ENCODE results near the gene FAM13C.
"Not testable (repeated sequence)": the region's sequence is repeated elsewhere in the genome, so short reads cannot be mapped to it uniquely, and the experiment has no call there.

FAM13C gene

DNA sequence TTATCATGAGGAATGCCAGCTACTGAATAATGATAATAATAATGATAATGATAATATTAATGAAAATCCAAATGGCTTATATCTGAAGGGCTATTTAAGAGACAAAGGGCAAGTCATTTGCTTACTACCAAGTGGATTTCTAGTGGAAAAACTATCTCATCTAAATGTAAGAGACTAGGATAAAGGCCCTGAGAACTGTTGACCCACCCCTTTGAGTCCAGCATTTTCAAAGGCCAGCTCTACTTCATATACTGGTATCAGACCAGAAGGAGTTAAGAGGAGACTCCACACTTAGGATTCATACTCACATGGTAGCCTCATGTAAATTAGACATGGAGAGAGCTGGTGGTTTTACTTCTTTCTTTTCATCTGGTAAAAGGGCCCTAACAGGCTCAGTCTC is 109.9 kb downstream of the FAM13C start:
- DNase-seq (ENCODE audit: low read depth) = no peak
- TF ChIP-seq, protein P1, sequence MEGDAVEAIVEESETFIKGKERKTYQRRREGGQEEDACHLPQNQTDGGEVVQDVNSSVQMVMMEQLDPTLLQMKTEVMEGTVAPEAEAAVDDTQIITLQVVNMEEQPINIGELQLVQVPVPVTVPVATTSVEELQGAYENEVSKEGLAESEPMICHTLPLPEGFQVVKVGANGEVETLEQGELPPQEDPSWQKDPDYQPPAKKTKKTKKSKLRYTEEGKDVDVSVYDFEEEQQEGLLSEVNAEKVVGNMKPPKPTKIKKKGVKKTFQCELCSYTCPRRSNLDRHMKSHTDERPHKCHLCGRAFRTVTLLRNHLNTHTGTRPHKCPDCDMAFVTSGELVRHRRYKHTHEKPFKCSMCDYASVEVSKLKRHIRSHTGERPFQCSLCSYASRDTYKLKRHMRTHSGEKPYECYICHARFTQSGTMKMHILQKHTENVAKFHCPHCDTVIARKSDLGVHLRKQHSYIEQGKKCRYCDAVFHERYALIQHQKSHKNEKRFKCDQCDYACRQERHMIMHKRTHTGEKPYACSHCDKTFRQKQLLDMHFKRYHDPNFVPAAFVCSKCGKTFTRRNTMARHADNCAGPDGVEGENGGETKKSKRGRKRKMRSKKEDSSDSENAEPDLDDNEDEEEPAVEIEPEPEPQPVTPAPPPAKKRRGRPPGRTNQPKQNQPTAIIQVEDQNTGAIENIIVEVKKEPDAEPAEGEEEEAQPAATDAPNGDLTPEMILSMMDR (IDR thresholded peaks at IDR 0.05; ENCODE audit: low read length, missing control alignments) = no peak
- H3K4me3 ChIP-seq (replicated peaks; ENCODE audit: low read depth, low read length) = no peak overlapping the region

DNA sequence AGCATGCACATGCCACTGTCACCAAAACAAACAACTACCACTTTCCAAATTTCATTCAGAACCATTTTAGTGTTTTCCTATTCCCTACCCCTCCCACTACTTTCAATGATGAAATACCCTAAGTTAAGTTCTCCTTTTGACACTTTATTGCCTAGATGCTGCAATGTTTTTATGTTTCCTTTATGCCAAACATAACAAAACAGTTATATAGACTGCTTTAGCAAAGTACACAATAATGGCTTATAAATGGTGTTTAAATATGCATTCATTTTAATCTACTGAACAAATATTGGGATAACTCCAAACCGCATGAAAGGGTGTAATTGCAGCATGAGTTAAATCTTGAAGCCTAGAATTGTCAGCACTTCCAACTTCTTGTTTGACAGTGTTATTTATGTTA is 116.7 kb downstream of the FAM13C start:
- TF ChIP-seq, protein P1 (IDR thresholded peaks at IDR 0.05; ENCODE audit: low read length, missing control alignments) = no peak
- H3K4me3 ChIP-seq (replicated peaks; ENCODE audit: low read depth, low read length) = no peak overlapping the region
- DNase-seq (ENCODE audit: low read depth) = no peak

DNA sequence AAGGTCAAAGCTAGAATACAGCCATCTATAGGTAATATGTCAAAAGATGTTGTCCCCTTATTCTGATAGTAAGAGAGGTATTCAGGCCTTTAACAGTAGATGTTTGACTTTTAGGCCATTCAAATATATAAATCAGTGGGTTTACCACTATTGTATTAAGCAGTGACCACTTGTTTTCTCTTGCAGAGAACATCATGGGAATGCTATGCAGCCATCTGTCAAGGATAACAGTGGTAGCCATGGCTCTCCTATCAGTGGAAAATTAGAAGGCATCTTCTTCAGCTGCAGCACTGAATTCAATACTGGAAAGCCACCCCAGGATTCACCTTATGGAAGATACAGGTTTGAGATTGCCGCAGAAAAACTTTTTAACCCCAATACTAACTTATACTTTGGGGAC is 117.5 kb downstream of the FAM13C start:
- TF ChIP-seq, protein P1 (IDR thresholded peaks at IDR 0.05; ENCODE audit: low read length, missing control alignments) = no peak
- no peak for DNase-seq (ENCODE audit: low read depth)

DNA sequence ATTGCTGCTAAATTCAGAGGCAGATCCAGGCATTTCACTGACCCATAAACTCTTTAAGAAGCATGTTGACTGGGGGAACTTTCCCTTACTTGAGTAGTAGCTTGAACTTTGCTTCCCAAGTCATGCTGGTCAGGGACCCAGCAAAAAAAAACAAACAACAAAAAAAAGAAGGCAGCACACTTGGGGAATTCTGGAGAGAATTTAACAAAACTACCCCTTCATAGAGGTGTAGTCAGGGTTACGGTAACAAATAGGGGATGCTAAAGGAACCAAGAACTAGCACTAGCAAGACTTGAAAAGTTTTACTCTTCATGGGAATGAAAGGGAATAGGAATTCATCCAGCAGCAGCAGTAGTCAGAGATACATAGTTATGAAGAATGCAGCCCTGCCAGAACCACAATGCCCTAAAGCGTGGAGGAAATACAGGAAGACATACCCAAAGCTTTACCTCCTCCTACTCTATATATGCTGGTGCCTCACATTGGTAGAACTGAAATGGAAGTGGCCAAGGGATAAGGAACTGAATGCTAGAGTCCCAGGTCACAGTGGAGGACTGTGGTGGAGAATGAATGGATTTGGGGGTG is 118.6 kb downstream of the FAM13C start:
- TF ChIP-seq, protein P1 (IDR thresholded peaks at IDR 0.05; ENCODE audit: low read length, missing control alignments) = no peak
- no peak overlapping the region for H3K4me3 ChIP-seq (replicated peaks; ENCODE audit: low read depth, low read length)
- DNase-seq (ENCODE audit: low read depth) = no peak

More for the DNA sequence above, 117.5 kb downstream of the FAM13C start:
- H3K4me3 ChIP-seq (replicated peaks; ENCODE audit: low read depth, low read length) = no peak overlapping the region

DNA sequence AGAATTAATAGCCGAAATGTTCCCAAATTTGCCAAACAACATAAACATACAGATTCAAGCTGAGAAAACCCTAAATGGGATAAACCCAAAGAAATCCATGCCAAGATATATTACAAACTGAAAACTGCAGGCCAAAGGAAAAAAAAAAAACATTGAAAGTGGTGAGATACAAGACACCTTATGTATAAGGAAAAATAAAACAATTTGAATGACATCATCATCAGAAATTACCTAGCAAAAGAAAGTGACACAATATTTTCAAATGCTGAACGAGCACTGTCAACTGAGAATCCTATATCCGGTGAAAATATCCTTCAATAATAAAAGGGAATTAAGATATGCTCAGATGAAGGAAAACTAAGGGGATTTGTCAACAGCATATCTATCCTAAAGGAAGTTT is 119.4 kb downstream of the FAM13C start:
- H3K4me3 ChIP-seq (replicated peaks; ENCODE audit: low read depth, low read length) = no peak overlapping the region
- TF ChIP-seq, protein P1 (IDR thresholded peaks at IDR 0.05; ENCODE audit: low read length, missing control alignments) = no peak
- DNase-seq (ENCODE audit: low read depth) = no peak

DNA sequence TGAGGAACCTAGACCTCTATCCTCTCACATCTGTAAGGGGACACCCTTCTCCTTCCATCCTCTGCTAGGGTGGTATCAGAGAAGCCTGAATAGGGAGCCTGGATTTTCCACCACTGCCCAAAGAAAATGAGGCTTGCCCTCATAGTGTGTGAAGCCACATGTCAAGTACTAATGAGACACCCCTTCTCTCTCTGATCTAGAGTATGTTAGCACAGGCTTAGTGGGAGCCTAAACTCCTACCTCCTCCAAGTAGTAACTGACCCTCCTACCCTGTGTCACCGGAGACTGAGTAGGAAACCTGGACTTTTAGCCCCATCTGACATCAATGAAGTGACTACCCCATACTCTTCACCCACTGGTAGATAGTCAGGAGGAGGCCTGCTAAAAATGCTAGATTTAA is 120.3 kb downstream of the FAM13C start:
- TF ChIP-seq, protein P1 (IDR thresholded peaks at IDR 0.05; ENCODE audit: low read length, missing control alignments) = no peak
- H3K4me3 ChIP-seq (replicated peaks; ENCODE audit: low read depth, low read length) = no peak overlapping the region

DNA sequence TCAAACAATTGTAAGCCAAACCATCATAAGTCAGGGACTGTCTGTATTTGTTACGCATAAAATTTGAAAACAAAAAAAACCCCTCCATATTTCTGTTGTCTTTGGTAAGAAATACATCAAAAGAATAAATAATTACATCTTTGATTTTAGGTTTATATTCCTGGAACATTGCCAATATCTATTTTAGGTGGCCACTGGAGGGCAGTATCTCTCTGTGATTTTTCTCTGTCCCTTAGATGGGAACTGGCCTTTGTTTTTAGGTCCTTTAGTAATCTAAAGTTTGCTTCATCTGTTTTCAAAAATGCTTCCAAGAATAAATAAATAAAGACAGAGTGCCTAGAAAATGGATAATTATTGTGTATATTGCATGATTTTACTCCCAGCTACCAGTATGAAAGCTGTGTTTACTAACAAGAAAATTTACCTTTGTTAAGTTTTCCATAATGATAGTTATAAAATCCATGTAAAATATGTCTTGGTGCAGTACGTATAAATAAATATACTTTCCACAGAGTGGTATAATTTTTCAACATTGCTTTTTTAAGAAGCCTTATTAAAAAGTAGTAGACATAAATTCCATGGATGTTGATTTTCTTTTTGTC is 121.7 kb downstream of the FAM13C start:
- no peak overlapping the region for H3K4me3 ChIP-seq (replicated peaks; ENCODE audit: low read depth, low read length)
- TF ChIP-seq, protein P1 (IDR thresholded peaks at IDR 0.05; ENCODE audit: low read length, missing control alignments) = peak; percentile 46
- DNase-seq (ENCODE audit: low read depth) = peak; percentile 74

More for the DNA sequence above, 120.3 kb downstream of the FAM13C start:
- DNase-seq (ENCODE audit: low read depth) = no peak

DNA sequence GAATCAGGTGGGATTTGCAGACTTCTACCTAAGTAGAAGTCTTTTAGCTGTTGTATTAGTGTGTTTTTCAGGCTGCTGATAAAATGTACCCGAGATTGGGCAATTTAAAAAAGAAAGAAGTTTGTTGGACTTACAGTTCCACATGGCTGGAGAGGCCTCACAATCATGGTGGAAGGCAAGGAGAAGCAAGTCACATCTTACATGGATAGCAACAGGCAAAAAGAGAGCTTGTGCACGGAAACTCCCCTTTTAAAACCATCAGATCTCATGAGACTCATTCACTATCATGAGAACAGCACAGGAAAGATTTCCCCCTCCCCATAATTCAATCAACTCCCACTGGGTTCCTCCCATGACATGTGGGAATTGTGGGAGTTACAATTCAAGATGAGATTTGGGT is 123.2 kb downstream of the FAM13C start:
- not testable (repeated sequence) for H3K4me3 ChIP-seq (replicated peaks; ENCODE audit: low read depth, low read length); DNase-seq (ENCODE audit: low read depth)

Measured in fibroblast of pulmonary artery (primary cell).